HG03457 (cell line): ENCODE data around the gene ATG5.

Source experiments
- ATAC-seq: cut with Tn5 transposase; IDR thresholded peaks from one replicate; pipeline ENCODE4 v1.9.1; 2021; ENCODE audit warnings: moderate number of reproducible peaks; ENCODE audit not compliant: unreplicated experiment

ATG5 gene

GRCh38 chr6:106184629-106185028 lies 140.9 kb downstream of the ATG5 start:
- ATAC-seq: no peak

DNA sequence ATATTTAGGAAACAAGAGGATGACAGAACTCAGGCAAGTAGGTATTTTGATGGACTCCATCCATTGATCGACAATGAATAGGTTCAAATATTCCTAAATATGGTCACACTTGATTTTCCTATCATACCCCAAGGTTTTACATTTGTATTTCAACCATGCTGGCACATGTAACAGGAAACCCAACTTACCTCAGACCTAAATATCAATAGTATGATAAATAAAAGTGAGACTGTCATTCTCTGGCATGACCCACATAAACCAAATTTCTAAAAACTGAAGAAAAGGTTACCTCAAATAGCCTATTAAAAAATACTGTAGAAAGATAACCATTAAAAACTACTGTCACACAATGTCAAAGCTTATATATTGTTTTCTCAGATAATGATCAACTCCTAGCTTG lies 142.1 kb downstream of the ATG5 start:
- ATAC-seq: no peak

DNA sequence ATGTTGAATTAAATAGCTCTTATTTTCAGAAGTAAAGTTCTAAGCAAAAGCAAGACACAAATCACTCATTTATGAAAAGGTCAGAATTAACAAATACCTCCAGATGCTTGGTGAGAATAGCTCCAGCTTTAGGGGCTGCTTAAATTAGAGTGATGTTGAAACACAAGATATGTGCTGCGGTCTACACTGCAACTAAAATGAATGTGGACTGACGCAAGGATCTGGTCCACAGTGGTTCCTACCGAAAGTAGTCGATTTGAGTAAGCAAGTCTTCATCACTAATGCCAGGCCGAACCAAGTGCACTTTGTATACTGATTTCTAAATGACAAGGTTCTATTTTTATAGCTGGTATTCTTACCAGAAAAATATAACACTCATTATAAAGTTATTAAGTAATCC lies 143.1 kb downstream of the ATG5 start:
- peak; percentile 74 for ATAC-seq

GRCh38 chr6:106181664-106182418 lies 143.7 kb downstream of the ATG5 start:
- no peak for ATAC-seq

DNA sequence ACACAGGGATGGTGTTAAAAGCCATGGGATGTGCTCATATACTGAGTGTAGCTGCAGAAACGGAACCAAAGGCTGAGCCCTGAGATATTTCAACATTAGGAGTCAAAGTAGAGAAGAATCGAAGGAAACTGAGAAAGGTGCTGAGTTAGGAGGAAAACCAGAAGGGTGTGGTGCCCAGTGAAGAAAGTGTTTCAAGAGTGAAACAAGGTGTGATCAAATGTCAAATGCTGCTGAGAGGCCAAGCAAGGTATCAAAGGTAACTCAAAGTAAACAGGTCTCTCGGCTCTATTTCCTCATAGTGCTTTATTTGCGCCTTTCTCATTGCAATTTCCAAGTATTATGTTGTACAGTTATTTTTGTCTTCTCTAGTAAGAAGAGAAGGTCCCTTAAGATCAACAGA lies 145.4 kb downstream of the ATG5 start:
- no peak for ATAC-seq

- ATAC-seq: no peak
Measured at GRCh38 chr6:106178900-106179299, 146.7 kb downstream of the ATG5 start.

- ATAC-seq: no peak
Measured at GRCh38 chr6:106177786-106178185, 147.8 kb downstream of the ATG5 start.

DNA sequence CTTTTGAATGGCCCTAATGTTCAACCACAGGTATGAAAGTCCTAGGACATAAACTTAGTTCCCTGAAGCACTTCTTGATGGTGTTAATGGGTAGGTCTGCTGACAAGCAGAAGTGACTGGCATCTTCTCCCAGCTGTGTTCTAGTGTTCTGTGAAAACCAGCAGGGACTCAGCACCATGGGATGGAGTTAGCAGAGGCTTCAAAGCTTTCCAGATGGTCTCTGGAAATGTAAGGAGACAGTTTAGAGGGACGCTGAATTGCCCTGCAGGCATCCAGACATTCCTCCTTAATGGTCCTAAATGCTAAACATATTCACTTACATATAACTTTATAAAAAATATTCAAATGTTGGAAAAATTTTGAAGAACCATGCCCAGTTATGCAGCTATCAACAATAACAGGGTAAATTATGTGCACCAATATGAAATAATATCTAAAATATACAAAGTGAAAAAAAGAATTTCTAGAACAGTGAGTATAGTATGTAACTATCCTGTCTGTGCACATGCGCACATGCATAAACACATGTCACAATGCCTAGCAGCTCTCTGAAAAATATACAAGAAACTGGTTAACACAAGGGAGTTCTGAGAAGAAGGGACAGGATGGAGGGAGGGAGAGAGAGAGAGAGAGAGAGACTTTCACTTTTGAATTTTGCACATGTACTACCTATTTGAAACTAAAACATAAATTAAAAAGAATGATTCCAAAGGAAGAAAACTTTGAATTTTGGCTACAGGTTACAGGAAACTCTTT lies 152.3 kb downstream of the ATG5 start:
- ATAC-seq: no peak

DNA sequence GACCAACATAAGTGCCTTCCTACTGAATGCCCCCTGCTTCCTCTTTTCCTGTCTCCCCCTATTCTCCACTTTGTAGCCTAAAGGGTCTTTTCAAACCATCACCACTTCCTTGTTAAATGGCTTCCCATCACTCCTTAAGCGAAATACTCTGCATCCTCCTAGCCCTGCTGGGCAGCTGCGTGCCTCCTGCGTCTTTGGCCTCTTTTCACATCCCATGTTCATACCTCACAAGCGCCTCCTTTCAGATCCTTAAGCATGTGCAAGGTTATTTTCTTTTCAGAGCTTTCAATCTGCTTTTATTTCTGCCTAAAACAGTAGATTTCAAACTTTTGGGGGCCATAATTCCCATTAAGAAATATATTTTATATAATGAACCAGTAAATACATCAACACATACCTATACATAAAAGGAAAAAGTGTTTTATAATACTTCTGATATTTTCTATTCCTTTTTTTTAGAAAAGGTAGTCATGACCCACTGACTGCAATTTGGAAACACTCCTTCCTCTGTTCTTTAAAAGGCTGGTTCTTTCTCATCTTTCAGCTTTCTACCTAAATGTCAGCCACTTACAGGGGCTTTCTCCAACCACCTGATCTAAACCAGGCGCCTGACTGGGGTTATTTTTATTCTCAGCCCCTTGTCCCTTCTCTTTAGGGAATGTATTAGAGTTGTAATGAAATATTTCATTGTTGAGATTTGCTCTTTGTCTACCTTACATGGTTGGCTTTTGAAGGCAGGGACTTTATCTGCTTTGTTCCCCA lies 155.3 kb downstream of the ATG5 start:
- no peak for ATAC-seq

DNA sequence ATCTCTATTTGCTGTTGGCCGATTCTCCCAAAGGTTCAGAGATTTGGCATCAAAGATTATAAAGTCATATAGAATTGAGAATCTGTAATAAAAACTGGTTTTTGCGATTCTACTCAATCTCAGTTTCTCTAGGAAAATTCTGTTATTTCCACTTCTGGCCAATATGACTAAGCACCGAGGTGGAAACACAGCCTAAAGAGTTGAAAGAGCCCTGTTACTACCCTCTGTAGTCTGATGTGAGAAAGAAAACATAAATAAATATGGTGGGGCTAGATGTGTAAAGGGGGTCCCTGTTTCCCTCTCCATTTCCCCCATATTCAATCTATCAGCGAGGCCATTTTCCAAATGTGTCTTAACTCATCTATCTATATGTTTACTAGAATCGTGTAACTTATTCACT lies 156.0 kb downstream of the ATG5 start:
- ATAC-seq: no peak

- no peak for ATAC-seq
Measured at GRCh38 chr6:106168097-106168888, 157.3 kb downstream of the ATG5 start.

GRCh38 chr6:106167096-106167814 lies 158.3 kb downstream of the ATG5 start:
- ATAC-seq: peak; percentile 38

DNA sequence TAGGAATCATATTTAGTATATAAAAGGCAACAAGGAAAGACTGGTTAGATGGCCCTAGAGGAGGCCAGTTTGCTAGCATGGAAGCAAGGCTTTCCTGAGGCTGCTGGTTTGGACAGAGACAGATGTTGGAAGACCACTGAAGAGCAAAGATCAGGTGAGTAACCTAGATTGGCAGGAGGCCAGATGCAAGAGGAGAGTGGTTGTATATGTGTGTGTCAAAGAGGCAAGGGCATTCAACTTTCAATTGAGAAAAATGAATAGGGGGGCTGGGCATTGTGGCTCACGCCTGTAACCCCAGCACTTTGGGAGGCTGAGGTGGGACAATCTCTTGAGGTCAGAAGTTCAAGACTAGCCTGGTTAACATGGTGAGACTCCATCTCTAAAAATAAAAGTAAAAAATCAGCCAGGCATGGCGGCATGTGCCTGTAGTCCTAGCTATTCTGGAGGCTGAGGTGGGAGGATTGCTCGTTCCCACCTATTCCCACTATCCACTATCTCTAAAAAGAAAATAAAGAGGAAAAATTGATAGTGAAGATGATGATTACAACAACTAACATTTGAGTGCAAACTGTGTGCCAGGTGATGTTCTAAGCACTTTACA lies 159.6 kb downstream of the ATG5 start:
- ATAC-seq: no peak

DNA sequence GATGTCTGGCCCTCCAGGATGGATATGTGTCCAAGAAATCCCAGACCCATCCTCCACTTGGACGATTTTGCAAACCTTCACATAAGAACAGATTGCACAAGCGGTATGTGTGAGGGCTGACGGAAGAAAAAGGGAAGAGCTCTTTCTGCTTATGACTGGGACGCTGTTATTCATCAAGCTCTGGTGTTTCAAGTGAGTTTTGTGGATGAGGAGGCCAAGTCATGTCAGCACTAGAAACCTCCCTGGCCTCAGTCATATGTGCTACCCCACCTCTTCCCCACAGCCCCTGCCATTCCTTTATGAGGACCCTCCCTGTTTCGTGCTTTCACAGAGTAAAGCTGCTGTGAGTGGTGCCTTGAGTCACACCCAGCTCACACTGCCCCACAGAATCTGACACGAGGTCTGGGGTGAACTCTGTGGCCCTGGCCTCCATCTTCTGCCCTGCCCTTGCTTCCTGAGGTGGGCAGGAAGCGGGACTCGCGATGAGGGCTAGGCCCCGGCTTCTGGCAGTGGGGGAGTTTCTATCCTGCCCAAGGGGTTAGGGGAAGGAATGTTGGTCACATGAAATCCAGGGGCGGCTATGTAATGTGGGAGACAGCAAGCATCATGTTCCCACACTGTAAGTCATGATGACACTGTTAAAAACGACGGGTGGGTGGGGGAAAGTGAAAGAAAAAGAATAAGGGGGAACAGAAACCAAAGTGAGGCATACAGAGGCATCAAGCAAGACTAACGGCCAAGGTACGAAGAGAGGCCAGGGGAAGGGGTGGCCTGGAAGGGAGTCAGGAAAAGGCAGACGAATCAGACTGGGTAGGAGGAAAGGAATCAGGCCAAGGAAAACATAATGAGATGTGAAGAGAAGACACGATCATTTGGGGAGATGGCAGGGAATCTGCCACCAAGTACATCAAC lies 161.3 kb downstream of the ATG5 start:
- ATAC-seq: peak; percentile 35

GRCh38 chr6:106163446-106163965 lies 162.1 kb downstream of the ATG5 start:
- peak; percentile 24 for ATAC-seq

GRCh38 chr6:106162921-106163320 lies 162.6 kb downstream of the ATG5 start:
- no peak for ATAC-seq

GRCh38 chr6:106161893-106162292 lies 163.7 kb downstream of the ATG5 start:
- ATAC-seq: no peak

- ATAC-seq: no peak
Measured at GRCh38 chr6:106161311-106161874, 164.2 kb downstream of the ATG5 start.
